Kasumi-1 (cell line): ENCODE data around the gene BBLN.
A peak's percentile ranks its signal among the peaks of the same experiment; 100 is the strongest.
"Not testable (repeated sequence)": the region's sequence is repeated elsewhere in the genome, so short reads cannot be mapped to it uniquely, and the experiment has no call there.

Experiments
- DNase-seq, 2 experiments: peaks; one replicate each; lab custom pipeline; 2025; lab: John Stamatoyannopoulos, UW

Gene BBLN

GRCh38 chr9:128163523-128164306 lies 3.6 kb downstream of the BBLN start:
- no peak for DNase-seq

DNA sequence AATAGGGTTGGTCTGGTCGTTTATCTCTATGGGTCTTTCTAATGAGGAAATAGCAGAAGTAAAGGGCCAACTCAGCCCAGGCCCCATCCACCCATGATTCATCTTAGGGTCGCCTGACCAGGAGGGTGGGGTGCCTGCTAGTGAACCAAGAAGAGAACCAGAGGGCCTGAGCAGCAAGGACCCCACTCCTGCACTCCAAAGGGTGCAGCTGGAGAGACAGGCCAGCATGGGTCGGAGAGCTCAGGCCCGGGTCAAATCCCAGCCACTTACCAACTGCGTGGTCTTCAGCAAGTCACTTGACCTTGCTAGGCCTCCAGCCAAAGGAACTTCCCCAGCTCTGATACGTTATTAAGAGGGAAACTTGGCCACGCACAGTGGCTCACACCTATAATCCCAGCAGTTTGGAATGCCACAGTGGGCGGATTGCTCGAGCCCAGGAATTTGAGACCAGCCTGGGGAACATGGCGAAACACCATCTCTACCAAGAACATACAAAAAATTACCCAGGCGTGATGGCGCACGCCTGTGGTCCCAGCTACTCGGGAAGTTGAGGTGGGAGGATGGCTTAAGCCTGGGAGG lies 4.3 kb downstream of the BBLN start:
- no peak for DNase-seq

DNA sequence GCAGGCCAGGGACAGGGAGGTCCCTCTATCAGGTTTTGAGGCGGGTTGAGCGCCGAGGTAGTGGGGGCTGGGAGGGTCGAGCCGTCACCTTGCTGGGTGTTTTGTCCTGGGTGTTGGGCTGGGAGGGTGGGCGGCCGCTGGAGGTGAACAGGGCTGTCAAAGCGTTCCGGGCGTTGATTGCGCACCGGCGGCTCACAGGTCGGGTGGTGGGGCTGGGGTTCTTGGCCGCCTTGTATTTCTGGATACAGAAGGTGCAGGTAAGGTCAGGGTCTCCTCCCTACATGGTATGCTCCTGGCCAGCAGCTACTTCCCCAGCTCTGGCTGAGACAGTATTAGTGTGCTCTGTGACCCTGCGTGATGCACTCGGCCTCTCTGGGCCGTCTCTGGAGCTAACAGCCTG lies 6.1 kb downstream of the BBLN start:
- DNase-seq: no peak

DNA sequence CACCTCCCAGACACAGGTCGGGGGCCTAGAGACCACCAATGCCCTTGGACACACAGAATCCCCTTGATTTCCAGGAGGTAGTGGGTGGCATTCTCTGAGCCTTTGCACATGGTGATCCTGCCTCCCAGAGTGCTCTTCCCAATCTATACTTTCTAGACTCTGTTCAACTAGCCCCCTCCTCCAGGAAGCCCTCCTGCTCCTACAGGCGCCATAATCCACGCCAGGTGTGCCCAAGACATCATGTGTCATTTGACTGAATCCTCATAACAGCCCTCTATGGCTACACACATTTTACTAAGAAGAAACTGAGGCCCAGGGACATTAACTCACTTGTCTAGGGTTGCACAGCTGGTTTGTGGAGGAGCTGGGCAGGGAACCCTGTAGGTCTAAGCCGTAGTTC lies 7.1 kb downstream of the BBLN start:
- no peak for DNase-seq

GRCh38 chr9:128168731-128169308 lies 8.8 kb downstream of the BBLN start:
- no peak for DNase-seq

DNA sequence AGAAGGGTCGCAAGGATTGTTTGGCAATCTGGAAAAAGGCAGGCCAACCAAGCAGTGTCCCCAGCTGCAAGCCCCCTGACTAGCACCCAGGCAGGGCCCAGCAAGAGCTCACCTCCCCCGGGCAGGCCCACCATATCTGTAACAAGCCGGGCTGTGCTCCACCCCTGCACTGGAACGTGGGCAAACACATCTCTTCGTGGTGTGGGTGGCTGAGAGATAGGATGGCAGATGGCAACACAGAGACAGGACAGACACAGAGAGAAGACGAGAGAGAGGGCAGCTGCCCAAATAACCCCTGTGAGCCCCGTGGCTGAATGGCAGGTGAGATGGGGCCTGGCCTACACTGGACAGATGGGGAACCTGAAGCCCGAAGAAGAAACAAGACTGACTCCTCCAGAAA lies 9.4 kb downstream of the BBLN start:
- no peak for DNase-seq

- DNase-seq: no peak
Measured at GRCh38 chr9:128169925-128170324, 9.9 kb downstream of the BBLN start.

DNA sequence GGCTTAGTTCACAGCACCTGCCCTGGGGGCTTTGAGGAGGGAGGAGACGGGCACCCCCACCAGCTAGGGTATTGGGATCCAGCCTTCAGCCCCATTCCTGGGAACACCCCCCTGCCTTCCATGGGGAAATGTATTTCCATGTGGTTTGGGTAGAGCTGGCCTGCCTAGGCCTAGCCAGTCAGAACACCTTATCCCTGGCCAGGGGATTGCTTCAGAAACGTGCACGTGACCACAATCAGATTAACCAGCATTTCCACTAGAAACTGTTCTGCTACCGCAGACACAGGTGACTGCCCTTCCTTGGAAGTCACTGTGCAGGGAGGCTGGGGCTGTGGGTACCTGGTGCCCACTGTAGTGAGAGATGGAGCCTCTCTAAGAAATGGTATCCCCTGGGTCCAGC lies 14.0 kb downstream of the BBLN start:
- DNase-seq: no peak

- DNase-seq: no peak
Measured at GRCh38 chr9:128175102-128175563, 15.1 kb downstream of the BBLN start.

GRCh38 chr9:128175726-128176125 lies 15.7 kb downstream of the BBLN start:
- no peak for DNase-seq

DNA sequence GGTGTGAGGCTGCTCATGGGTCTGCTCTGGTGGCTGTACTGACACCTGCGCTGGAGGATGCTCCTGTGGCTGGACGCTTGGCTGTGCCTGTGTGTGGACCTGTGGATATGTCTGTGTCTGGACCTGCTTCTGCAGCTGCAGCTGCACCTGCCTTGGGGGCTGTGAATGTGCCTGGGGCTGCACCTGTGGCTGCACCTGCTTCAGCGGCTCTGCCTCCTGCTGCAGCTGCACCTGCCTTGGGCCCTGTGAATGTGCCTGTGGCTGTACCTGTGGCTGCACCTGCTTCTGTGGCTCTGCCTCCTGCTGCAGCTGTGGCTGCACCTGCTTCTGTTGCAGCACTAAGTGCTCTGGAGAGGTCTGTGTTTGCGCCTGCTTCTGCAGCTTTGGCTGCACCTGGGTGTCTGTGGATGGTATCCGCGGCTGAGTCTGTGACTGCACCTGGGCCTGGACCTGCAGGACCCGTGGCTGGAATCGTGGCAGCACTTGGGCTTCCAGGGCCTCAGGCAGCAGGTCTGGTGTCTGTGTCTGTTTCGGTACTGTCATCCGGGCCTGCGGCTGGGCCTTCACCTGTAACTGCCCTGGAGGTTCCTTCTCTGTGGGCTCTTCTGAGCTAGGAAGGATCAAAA lies 18.9 kb downstream of the BBLN start:
- DNase-seq: no peak

- DNase-seq: no peak
Measured at GRCh38 chr9:128180001-128180400, 19.9 kb downstream of the BBLN start.

DNA sequence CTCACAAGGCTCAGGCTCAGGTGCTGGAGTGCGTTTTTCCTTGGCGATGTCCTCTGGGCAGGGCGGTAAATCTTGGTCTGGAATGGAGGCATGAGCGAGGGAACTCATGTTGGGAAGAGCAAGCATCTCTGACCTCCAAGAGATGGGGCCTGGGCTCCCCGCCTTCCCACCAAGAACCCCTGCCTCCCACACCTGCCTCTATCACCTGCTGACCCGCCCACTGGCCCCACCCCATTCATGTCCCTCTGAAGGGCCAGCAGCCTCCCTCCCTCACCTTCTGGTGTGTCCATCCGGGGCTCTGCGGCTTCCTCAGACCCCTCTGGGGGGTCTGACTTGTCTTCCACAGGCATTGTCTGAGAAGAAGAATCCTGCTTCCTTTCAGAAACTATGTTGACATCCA lies 20.4 kb downstream of the BBLN start:
- DNase-seq: no peak

DNA sequence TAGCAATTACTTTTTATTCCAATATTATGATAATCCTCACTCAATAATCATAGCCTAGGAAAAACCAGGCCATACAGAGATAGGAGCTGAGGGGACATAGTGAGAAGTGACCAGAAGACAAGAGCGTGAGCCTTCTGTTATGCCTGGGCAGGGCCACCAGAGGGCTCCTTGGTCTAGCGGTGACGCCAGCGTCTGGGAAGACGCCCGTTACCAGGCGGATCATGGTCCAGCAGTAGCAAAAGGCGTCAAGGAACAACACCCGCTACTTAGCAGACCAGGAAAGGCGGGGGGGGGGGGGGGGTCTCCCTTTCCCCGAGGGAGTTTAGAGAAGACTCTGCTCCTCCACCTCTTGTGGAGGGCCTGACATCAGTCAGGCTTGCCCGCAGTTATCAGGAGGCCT lies 21.4 kb downstream of the BBLN start:
- DNase-seq: not testable (repeated sequence)

DNA sequence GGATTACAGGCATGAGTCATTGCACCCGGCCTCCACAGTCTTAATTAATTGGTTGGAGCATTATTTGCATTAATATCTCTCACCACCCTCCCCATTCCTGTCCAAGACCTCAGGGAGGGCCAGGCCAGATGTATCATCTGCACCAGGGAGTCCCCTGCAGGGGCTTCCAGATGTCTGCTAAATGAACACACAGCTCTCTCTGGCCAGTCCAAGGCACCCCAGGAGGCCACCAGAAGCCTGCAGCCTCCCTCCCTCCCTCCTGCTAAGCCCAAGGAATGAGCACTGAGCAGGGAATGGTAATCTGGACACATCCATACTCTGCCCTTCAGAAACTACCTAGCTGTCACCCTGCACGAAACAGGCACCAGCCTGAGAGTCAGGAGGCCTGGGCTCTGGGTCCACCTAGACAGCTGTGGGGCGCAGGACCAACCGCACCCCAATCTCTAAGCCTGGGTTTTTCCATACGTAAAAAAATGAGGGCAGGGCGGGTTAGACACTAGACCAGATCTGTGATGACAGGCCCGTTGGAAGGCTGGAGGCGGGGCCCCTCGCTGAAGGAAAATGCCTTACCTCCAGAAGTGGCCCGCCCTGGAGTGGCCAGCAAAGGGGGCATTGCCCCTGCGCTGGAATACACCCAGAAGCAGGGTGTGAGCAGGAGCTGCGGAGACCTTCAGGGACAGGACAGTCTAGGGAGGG lies 23.0 kb downstream of the BBLN start:
- DNase-seq: no peak

DNA sequence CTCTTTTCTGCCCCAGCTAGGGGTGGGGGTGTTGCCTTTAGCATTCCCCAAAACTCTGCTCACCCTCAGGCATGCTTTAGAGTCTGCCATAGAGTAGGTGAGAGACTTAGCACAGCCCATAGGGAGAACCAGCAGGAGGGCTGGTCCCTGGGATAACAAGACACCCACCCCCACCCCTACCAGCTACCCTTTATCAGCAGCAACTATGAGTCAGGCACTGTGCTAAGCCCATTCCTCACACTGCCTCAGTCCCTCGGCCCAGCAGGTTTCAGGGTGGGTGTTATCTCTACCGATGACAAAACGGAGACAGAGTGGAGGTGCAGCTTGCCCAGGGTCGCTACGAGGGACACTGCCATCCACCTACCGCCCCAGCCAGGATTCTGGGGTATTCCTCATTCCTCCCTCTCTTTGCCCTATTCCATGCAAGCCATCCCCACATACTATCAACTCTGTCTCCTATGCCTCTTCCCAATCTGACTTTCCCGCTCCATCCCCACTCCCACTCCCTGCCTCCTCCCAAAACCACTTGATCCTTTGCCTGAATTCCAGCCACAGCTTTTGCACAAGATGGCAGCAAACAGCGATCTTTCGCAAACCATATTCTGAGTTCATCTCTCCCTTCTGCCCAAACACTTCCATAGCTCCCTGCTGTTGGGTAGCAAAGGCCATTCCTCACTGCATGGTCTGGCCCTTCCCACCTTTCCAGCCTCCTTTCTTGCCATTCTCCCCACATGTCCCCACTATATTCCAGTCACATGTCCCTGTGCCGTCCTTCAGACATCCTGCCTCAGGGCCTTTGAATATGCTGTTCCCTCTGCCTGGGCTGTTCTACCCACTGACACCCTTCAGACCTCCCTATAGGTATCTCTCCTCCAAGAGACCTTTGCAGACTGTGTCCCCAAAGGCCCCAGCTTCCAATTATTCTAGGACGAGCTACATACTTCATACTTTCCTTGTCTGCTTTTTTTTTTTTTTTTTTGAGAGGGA lies 26.2 kb downstream of the BBLN start:
- DNase-seq: no peak

DNA sequence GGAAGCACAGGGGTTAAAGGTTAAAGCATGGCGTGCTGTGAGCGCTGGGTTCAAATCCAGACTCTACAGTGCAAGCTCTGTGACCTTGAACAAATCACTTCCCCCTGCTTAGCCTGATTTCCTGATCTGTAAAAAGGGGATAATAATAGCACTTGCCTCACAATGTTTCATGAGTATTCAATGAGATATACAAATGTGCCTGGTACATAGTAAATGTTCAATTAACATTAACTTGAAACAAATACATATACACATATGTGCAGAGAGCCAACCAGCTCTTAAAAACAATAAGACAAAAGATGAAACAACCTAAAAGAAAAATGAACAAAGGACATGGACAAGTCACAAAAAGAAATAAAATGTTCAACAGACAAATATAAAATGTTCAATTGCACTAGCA lies 27.3 kb downstream of the BBLN start:
- DNase-seq: no peak

DNA sequence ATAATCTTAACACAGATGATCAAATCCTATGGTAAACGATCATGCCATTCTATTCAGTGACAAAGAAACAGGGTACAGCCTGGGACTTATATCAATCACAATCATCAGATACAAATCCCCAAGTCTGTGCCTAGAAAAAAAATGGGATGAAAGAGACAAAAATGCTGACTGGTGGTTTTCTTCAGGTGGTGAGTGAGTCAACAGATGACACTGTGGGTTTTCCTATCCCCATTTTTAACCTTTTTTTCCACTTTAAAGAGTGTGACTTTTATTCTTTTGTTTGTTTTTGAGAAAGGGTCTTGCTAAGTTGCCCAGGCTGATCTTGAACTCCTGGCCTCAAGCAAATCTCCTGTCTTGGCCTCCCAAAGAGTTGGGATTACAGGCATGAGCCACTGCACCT lies 28.1 kb downstream of the BBLN start:
- no peak for DNase-seq

DNA sequence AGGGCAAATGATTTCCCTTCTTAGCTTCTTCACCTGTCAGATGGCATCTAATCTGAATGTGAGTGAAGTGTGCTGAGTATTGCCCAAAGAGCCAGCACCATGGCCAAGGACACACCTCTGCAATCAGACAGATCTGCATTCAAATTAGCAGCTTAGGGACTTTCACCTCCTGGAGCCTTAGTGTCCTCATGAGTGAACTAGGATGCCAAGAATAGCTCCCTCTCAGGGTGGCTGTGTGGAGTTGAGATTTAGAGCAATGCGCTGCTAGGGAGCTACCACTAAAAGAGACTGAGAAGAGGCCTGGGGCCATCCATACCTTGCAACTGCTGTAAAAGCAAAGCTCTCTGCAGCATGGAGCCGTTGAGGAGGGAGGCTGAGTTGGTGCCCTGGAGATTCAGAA lies 29.9 kb downstream of the BBLN start:
- DNase-seq: no peak

DNA sequence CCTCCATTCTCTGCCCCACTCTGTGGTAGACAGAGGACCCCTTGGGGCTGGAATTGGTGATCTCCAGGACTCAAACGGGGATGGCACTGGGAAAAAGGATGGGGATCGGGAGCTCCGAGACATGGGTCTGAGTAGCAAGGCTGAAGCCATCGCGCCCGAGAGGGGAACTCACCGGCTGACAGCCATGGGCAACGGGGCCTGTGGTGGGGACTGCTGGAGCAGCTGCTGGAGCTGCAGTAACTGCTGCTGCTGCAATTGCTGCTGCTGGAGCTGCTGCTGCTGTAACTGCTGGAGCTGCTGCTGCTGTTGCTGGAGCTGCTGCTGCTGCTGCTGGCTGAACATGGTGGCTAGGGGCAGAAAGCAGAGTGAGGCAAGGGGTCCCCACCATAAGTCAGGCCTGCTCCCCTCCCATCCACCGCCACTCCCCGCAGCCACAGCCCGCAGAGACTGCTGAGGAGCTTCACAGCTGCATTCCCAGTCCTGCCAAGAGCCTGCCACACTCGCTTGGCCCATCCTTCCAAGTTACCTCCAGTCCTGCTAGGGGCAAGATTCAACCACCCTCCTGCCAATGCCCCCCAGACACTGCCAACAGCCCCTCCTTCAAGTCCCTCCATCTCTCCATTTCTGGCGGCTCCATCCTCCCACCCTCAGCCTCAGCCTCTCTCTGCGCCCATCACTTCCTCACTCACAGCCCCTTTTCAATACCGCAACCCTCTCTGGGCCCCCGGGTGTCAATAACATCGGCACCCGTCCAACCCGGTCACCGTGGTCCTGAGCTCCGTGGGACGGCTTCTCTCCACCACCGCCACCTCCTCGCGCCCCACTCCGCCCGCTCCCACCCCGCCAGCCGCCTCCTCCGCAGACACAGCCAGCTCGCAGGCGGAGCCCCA lies 30.7 kb downstream of the BBLN start:
- peak in 1 of 2 experiments; percentile 11 for DNase-seq
